Keratinocyte (primary cell): ENCODE data around the gene SKP2. TPM values are rescaled to one million over a fixed set of nuclear protein-coding genes. Genes with fewer than 3 reads are reported as not detected.

Experiments used
- DNase-seq: peaks from one replicate; pipeline ENCODE4 v3.0.0-alpha.2; 2011; ENCODE audit warnings: low read depth, missing footprints, low spot score
- FAIRE-seq: peaks from 2 replicates; lab custom pipeline; 2011; peaks lifted over from hg19 to GRCh38; lab: Jason Lieb, UNC
- H2AFZ ChIP-seq: 2 replicates; pipeline ENCODE4 v1.6.0; 2012; ENCODE audit warnings: low read length, control low read depth, inconsistent platforms; ENCODE audit not compliant: control insufficient read depth
- H3K27ac ChIP-seq: 2 replicates; pipeline ENCODE4 v1.5.1; 2011; ENCODE audit warnings: low read length; ENCODE audit not compliant: control insufficient read depth, insufficient read depth
- H3K27me3 ChIP-seq: 3 replicates; pipeline ENCODE4 v1.6.0; 2011; ENCODE audit warnings: low read length; ENCODE audit not compliant: control insufficient read depth, insufficient read depth; ENCODE audit errors: extremely low read depth
- H3K36me3 ChIP-seq, 2 experiments: 2 replicates in 1 of 2; 3 replicates in 1 of 2; pipeline ENCODE4 v1.5.1; 2011; ENCODE audit warnings: low read length in 2 of 2, mild to moderate bottlenecking in 1 of 2; ENCODE audit not compliant: control insufficient read depth in 2 of 2, insufficient read depth in 2 of 2; ENCODE audit errors: extremely low read depth in 1 of 2
- H3K4me1 ChIP-seq: 3 replicates; pipeline ENCODE4 v1.5.1; 2011; ENCODE audit warnings: low read length; ENCODE audit not compliant: control insufficient read depth, insufficient read depth; ENCODE audit errors: extremely low read depth
- H3K4me2 ChIP-seq: 3 replicates; pipeline ENCODE4 v1.6.0; 2011; ENCODE audit warnings: low read depth, low read length; ENCODE audit not compliant: control insufficient read depth, insufficient read depth; ENCODE audit errors: extremely low read depth
- H3K4me3 ChIP-seq, 3 experiments: fragments of 200-600 bp in 1 of 3; sonication (generic) in 1 of 3; 2 replicates in 2 of 3; 3 replicates in 1 of 3; pipeline ENCODE4 v1.5.1; 2011 to 2016; ENCODE audit warnings: low read length in 3 of 3, mild to moderate bottlenecking in 3 of 3, control low read depth in 2 of 3, inconsistent platforms in 1 of 3, low read depth in 1 of 3, mixed read lengths in 1 of 3, mixed run types in 1 of 3, moderate library complexity in 1 of 3; ENCODE audit not compliant: control insufficient read depth in 2 of 3, insufficient read depth in 2 of 3; ENCODE audit errors: extremely low read depth in 1 of 3
- H3K79me2 ChIP-seq: 2 replicates; pipeline ENCODE4 v1.6.0; 2012; ENCODE audit warnings: low read length; ENCODE audit not compliant: control insufficient read depth, insufficient read depth
- H3K9ac ChIP-seq: 3 replicates; pipeline ENCODE4 v1.6.0; 2011; ENCODE audit warnings: low read length; ENCODE audit not compliant: control insufficient read depth, insufficient read depth; ENCODE audit errors: extremely low read depth
- H3K9me1 ChIP-seq: 3 replicates; pipeline ENCODE4 v1.6.0; 2011; ENCODE audit warnings: low read length; ENCODE audit not compliant: control insufficient read depth, insufficient read depth; ENCODE audit errors: extremely low read depth
- H3K9me3 ChIP-seq: 2 replicates; pipeline ENCODE4 v1.5.1; 2012; ENCODE audit warnings: low read depth, low read length; ENCODE audit not compliant: control insufficient read depth
- H4K20me1 ChIP-seq: 3 replicates; pipeline ENCODE4 v1.6.0; 2011; ENCODE audit warnings: low read length; ENCODE audit not compliant: control insufficient read depth, insufficient read depth; ENCODE audit errors: extremely low read depth
- EZH2 ChIP-seq: IDR thresholded peaks from one replicate; pipeline ENCODE4 v1.6.1; 2012; ENCODE audit warnings: inconsistent platforms, mild to moderate bottlenecking, low read length, moderate library complexity
- dilution Hi-C: fragments of 300-500 bp; cut with MboI; formaldehyde crosslinking; loops from one replicate; pipeline ENCODE4 v1.7.0; 2020; ENCODE audit warnings: low sequenced_read_pairs; ENCODE audit not compliant: extremely low pct_ligation_motif_present
- polyA plus RNA-seq, 5 experiments: library from polyadenylated mRNA; depleted of rRNA in 3 of 5; stranded (reverse) in 3 of 5; stranded (forward) in 1 of 5; unstranded in 1 of 5; fragments of >200 nt; gene quantifications; 1 replicate in 1 of 5; 2 replicates in 3 of 5; 3 replicates in 1 of 5; pipeline versions ENCODE4 v1.2.1 to v1.2.3, GENCODE V29; 2011 to 2012; ENCODE audit warnings: missing spikeins in 2 of 5, low read depth in 1 of 5, low replicate concordance in 1 of 5
- TF ChIP-seq, protein P1 (sequence below), 3 experiments: IDR thresholded peaks in 1 of 3; conservative IDR thresholded peaks in 1 of 3; optimal IDR thresholded peaks in 1 of 3; 2 replicates in 2 of 3; 3 replicates in 1 of 3; pipeline versions ENCODE3 to v1.5.1; 2011; ENCODE audit warnings: low read length in 3 of 3, mild to moderate bottlenecking in 3 of 3, moderate library complexity in 2 of 3, control low read depth in 1 of 3, inconsistent platforms in 1 of 3; ENCODE audit not compliant: insufficient read depth in 2 of 3; ENCODE audit errors: extremely low read depth in 1 of 3

The SKP2 gene
- polyA plus RNA-seq, 1 donor (not counting 4 experiments of a cell fraction or from before 2014, with no cell fraction given) = 34.6 TPM

DNA sequence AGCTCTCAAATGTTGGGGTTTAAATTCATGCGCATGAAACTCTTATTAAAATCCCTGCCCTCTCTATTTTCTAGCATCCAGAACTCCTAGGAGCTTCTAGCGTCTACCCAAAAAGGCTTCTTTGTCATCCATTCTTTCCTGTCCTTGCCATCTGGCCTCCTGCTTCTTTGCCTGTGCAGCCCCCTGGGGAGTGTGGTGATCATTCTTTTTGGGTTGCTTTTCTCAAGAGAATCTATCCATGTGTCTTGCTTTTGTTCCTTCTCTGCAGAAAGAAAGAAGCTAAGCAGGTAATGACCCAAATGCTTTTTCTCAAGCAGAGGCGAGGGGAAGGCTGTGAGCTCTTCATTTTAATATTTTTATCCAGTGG is 26.6 kb downstream of the SKP2 start:
- dilution Hi-C loops = no loop called here
- Histone ChIP-seq H3K9me1 (no peaks in the 10 kb centered on the region), H3K36me3 (peaks cover 18 to 24% of the 10 kb centered on the region in 2 experiments), H3K4me2 (no peak overlapping the region), H3K79me2 (no peaks in the 10 kb centered on the region), H4K20me1 (no peaks in the 10 kb centered on the region), H3K27ac (no peak overlapping the region), H2AFZ (no peak overlapping the region), H3K4me3 (no peak overlapping the region), H3K4me1 (no peaks in the 10 kb centered on the region), H3K9me3 (no peaks in the 10 kb centered on the region), H3K27me3 (no peaks in the 10 kb centered on the region), H3K9ac (no peak overlapping the region)
- TF ChIP-seq, protein P1, sequence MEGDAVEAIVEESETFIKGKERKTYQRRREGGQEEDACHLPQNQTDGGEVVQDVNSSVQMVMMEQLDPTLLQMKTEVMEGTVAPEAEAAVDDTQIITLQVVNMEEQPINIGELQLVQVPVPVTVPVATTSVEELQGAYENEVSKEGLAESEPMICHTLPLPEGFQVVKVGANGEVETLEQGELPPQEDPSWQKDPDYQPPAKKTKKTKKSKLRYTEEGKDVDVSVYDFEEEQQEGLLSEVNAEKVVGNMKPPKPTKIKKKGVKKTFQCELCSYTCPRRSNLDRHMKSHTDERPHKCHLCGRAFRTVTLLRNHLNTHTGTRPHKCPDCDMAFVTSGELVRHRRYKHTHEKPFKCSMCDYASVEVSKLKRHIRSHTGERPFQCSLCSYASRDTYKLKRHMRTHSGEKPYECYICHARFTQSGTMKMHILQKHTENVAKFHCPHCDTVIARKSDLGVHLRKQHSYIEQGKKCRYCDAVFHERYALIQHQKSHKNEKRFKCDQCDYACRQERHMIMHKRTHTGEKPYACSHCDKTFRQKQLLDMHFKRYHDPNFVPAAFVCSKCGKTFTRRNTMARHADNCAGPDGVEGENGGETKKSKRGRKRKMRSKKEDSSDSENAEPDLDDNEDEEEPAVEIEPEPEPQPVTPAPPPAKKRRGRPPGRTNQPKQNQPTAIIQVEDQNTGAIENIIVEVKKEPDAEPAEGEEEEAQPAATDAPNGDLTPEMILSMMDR (optimal IDR thresholded peaks at IDR 0.05 in 1 of 3, IDR thresholded peaks at IDR 0.05 in 1 of 3, conservative IDR thresholded peaks at IDR 0.05 in 1 of 3; ENCODE audit: extremely low read depth in 1 of 3, insufficient read depth in 2 of 3, low read length in 3 of 3) = no peak
- no peak for TF ChIP-seq EZH2
- DNase-seq = no peak
- no peak for FAIRE-seq

DNA sequence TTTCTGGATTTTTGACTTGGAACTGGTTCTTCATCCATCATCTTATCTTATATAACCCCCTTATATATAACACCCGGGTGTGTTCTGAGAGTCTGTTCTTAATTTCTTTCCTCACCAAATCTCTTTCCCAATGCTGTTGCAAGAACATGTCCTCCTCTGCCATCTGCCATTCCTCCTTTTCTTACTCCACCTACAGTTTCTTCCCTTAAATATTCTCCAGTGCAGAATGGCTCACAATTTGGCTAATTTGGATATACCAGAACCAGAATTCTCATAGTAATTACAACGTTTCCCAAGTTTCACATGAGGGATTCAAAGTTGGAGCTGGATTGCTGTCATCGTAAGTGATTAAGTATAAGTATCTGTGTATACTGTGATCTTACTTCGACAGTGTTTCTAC is 28.0 kb downstream of the SKP2 start:
- H3K27me3 ChIP-seq = no peaks in the 10 kb centered on the region
- no peak for TF ChIP-seq EZH2
- TF ChIP-seq, protein P1 (optimal IDR thresholded peaks at IDR 0.05 in 1 of 3, IDR thresholded peaks at IDR 0.05 in 1 of 3, conservative IDR thresholded peaks at IDR 0.05 in 1 of 3; ENCODE audit: extremely low read depth in 1 of 3, insufficient read depth in 2 of 3, low read length in 3 of 3) = no peak
- H3K79me2 ChIP-seq = no peaks in the 10 kb centered on the region
- H3K4me1 ChIP-seq = no peaks in the 10 kb centered on the region
- dilution Hi-C loops = no loop called here
- H4K20me1 ChIP-seq = no peaks in the 10 kb centered on the region
- H3K4me2 ChIP-seq = no peak overlapping the region
- no peaks in the 10 kb centered on the region for H3K9me3 ChIP-seq
- H3K9ac ChIP-seq = no peak overlapping the region
- no peak overlapping the region for H3K4me3 ChIP-seq
- FAIRE-seq (no peak), DNase-seq (no peak)
- H3K27ac ChIP-seq = no peak overlapping the region
- H3K36me3 ChIP-seq = peaks cover 12 to 18% of the 10 kb centered on the region in 2 experiments
- no peaks in the 10 kb centered on the region for H3K9me1 ChIP-seq
- H2AFZ ChIP-seq = no peak overlapping the region
